Measurements from ENCODE around the gene TLE5. TPM values are rescaled to one million over a fixed set of nuclear protein-coding genes. Genes with fewer than 3 reads are reported as not detected.
A peak's percentile ranks its signal among the peaks of the same experiment; 100 is the strongest.

Gene TLE5
- polyA plus RNA-seq, 3 donors, result 27.5 to 309 (median 34.4) TPM

DNA sequence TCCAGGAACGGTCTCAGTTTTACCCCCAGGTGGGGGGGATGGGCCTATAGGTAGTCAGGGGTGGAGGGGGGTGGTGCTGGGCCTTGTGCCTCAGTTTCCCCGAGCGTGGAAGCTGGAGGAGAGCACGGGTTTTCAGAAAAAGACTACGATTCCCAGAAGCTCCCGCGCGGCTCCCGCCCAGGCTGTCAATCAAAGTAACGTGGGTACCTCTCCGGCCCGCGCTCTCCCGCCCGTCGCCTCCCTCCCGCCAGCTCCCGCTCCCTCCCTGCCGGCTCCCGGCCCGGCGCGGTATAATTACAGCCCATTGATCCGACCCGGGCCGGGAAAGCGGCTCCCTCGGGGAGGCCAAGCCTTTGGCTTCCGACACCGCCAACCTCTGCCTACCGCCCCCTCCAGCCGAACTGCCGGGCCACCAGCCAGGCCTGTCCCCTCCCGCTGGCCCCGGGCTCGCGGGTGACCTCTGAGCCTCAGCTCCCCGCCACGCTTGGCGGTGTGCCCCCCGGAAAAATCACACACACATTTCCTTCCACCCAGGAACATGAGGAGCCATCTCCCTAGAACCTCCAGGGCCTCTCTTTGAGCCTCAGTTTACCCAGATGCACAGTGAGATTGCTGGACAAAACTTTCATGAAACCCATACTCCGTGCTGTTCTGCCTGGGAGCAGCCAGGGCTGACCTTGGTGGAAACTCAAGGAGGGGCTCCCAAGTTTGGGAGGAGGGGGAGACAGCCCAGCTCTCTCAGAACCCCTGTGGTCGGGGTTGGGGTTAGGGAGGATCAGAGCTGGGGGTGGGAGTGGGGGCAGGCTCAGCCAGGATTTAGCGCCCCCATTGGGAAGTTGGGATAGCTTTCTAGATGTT is 25.9 kb downstream of the TLE5 start:
- Mint-ChIP-seq H3K36me3 (no peaks in the 10 kb centered on the region), H3K9me3 (peaks cover 0 to 3% (median 3%) of the 10 kb centered on the region in 7 donors), H3K4me1 (peaks cover 15% of the 10 kb centered on the region), H3K27me3 (ENCODE audit: low read depth in 3 of 3) (peaks cover 29 to 59% (median 54%) of the 10 kb centered on the region in 3 donors), H3K4me3 (peak overlapping the region; percentile 88 to 95), H3K27ac (peak overlapping the region; percentile 92 to 98 (median 95))
- peak overlapping the region; percentile 83 for H3K27ac ChIP-seq (ENCODE audit: low read depth in 1 of 2, low read length in 2 of 2)
- DNase-seq, result peak; percentile 78 to 81 (median 79)
- intact Hi-C loops (cut with micrococcal nuclease), result loop anchor here (5.0 to 10.0 kb wide), 3 partner anchors 59 to 194 kb away; partner anchors contain the start of genes TLE6 (in 2 of the 2) and ZNF555 (in 1 of the 2)
- H3K4me2 ChIP-seq (replicated peaks; ENCODE audit: extremely low read depth, low read length, poor library complexity, severe bottlenecking), result peak overlapping the region; percentile 99
- peaks cover 18 to 25% of the 10 kb centered on the region in 2 donors for H3K4me1 ChIP-seq (ENCODE audit: control insufficient read depth in 1 of 2, insufficient read depth in 2 of 2, low read length in 2 of 2)
- WGBS (ENCODE audit: insufficient coverage), result 1% methylated on average over 44 of the region's 44 CpGs
- no peaks in the 10 kb centered on the region for H3K36me3 ChIP-seq (replicated peaks in 1 of 2; ENCODE audit: control insufficient read depth in 1 of 2, insufficient read depth in 2 of 2, low read length in 2 of 2)
- TF ChIP-seq, protein P1, sequence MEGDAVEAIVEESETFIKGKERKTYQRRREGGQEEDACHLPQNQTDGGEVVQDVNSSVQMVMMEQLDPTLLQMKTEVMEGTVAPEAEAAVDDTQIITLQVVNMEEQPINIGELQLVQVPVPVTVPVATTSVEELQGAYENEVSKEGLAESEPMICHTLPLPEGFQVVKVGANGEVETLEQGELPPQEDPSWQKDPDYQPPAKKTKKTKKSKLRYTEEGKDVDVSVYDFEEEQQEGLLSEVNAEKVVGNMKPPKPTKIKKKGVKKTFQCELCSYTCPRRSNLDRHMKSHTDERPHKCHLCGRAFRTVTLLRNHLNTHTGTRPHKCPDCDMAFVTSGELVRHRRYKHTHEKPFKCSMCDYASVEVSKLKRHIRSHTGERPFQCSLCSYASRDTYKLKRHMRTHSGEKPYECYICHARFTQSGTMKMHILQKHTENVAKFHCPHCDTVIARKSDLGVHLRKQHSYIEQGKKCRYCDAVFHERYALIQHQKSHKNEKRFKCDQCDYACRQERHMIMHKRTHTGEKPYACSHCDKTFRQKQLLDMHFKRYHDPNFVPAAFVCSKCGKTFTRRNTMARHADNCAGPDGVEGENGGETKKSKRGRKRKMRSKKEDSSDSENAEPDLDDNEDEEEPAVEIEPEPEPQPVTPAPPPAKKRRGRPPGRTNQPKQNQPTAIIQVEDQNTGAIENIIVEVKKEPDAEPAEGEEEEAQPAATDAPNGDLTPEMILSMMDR (IDR thresholded peaks at IDR 0.05), result no peak
- peaks cover 0 to 4% of the 10 kb centered on the region in 2 donors for H3K9me3 ChIP-seq (replicated peaks in 1 of 2; ENCODE audit: control insufficient read depth in 1 of 2, insufficient read depth in 1 of 2, low read length in 2 of 2)
- H3K79me2 ChIP-seq (ENCODE audit: insufficient read depth, low read length), result no peaks in the 10 kb centered on the region
- H3K4me3 ChIP-seq (replicated peaks in 1 of 3; ENCODE audit: low read depth in 2 of 3, low read length in 3 of 3), result peak overlapping the region; percentile 53 to 80 (median 63)
- H2AFZ ChIP-seq (ENCODE audit: insufficient read depth, low read depth, low read length, poor library complexity, severe bottlenecking), result peak overlapping the region; percentile 89
- peaks cover 0 to 29% of the 10 kb centered on the region in 2 donors for H3K27me3 ChIP-seq (ENCODE audit: control insufficient read depth in 2 of 2, insufficient read depth in 2 of 2, low read length in 2 of 2)
- H4K20me1 ChIP-seq (ENCODE audit: insufficient read depth, low read length), result no peaks in the 10 kb centered on the region
- H3K9ac ChIP-seq (ENCODE audit: insufficient read depth, low read length, poor library complexity, severe bottlenecking), result peak overlapping the region; percentile 58

DNA sequence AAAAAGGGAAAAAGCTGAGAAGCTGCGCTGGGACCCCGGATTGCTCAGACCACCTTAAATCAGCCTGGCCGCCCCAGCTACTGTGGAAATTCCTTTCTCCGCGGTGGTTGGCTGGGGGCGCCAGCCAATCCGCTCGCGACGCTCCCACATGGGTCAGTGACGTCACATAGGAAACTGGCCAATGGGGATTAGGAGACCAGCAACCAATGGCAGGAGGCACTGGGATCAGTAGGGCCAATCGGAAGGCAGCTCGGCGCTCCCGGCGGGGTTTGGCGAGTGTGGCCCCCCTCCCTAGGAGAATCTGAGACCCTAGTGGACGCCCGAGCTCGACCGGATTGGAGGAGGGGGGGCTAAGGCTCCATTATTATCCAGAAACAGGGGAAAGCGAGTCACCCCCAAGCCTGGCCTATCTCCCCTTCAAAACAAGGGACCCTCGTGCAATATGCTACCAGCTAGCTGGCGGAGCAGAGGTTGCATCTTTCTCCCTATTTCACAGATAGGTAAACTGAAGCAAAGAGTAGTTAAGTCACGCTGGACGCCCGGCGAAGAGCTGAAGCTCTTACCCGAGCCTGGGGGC is 26.7 kb downstream of the TLE5 start:
- no peaks in the 10 kb centered on the region for H3K36me3 ChIP-seq (replicated peaks in 1 of 2; ENCODE audit: control insufficient read depth in 1 of 2, insufficient read depth in 2 of 2, low read length in 2 of 2)
- peak; percentile 97 to 99 (median 97) for DNase-seq
- H3K4me1 ChIP-seq (ENCODE audit: control insufficient read depth in 1 of 2, insufficient read depth in 2 of 2, low read length in 2 of 2), result peaks cover 18 to 25% of the 10 kb centered on the region in 2 donors
- TF ChIP-seq, protein P1 (IDR thresholded peaks at IDR 0.05), result no peak
- H3K79me2 ChIP-seq (ENCODE audit: insufficient read depth, low read length), result no peaks in the 10 kb centered on the region
- H3K4me2 ChIP-seq (replicated peaks; ENCODE audit: extremely low read depth, low read length, poor library complexity, severe bottlenecking), result peak overlapping the region; percentile 99
- H3K4me3 ChIP-seq (replicated peaks in 1 of 3; ENCODE audit: low read depth in 2 of 3, low read length in 3 of 3), result peak overlapping the region; percentile 53 to 80 (median 63)
- intact Hi-C loops (cut with micrococcal nuclease), result loop anchor here (5.0 to 10.0 kb wide), 3 partner anchors 58 to 193 kb away; partner anchors contain the start of genes TLE6 (in 2 of the 2) and ZNF555 (in 1 of the 2)
- peaks cover 3 to 34% of the 10 kb centered on the region in 2 donors for H3K27me3 ChIP-seq (ENCODE audit: control insufficient read depth in 2 of 2, insufficient read depth in 2 of 2, low read length in 2 of 2)
- H3K9ac ChIP-seq (ENCODE audit: insufficient read depth, low read length, poor library complexity, severe bottlenecking), result peak overlapping the region; percentile 58
- H3K27ac ChIP-seq (ENCODE audit: low read depth in 1 of 2, low read length in 2 of 2), result peak overlapping the region; percentile 83
- Mint-ChIP-seq H3K4me3 (peak overlapping the region; percentile 88 to 95), H3K36me3 (no peaks in the 10 kb centered on the region), H3K9me3 (peaks cover 0 to 4% (median 3%) of the 10 kb centered on the region in 7 donors), H3K27ac (peak overlapping the region; percentile 92 to 98 (median 95)), H3K4me1 (peaks cover 15% of the 10 kb centered on the region), H3K27me3 (ENCODE audit: low read depth in 3 of 3) (peaks cover 35 to 60% (median 56%) of the 10 kb centered on the region in 3 donors)
- no peaks in the 10 kb centered on the region for H4K20me1 ChIP-seq (ENCODE audit: insufficient read depth, low read length)
- peak overlapping the region; percentile 89 for H2AFZ ChIP-seq (ENCODE audit: insufficient read depth, low read depth, low read length, poor library complexity, severe bottlenecking)
- peaks cover 0 to 6% of the 10 kb centered on the region in 2 donors for H3K9me3 ChIP-seq (replicated peaks in 1 of 2; ENCODE audit: control insufficient read depth in 1 of 2, insufficient read depth in 1 of 2, low read length in 2 of 2)
- WGBS (ENCODE audit: insufficient coverage), result 0% methylated on average over 19 of the region's 29 CpGs
